HepG2 (cell line): ENCODE results near the gene SHQ1.

Source experiments
- CREM ChIP-seq, 2 experiments: sonication (generic) in 1 of 2; formaldehyde crosslinking in 1 of 2; IDR thresholded peaks; 2 replicates each; pipeline versions ENCODE4 v1.4.0 to v1.6.1; 2016 to 2020; ENCODE audit warnings: antibody characterized with exemption in 1 of 2, mild to moderate bottlenecking in 1 of 2, missing genetic modification reagents in 1 of 2
- NFATC3 ChIP-seq: sonication (generic); formaldehyde crosslinking; IDR thresholded peaks from 2 replicates; pipeline ENCODE4 v1.5.1; 2020; ENCODE audit warnings: mild to moderate bottlenecking, missing genetic modification reagents
- POLR2A ChIP-seq, 2 experiments: IDR thresholded peaks; 2 replicates each; pipeline ENCODE4 v1.6.1; 2011; ENCODE audit warnings: low read depth in 2 of 2, low read length in 2 of 2, mild to moderate bottlenecking in 1 of 2, moderate library complexity in 1 of 2; ENCODE audit not compliant: insufficient read depth in 1 of 2
- RFX5 ChIP-seq: IDR thresholded peaks from 2 replicates; pipeline ENCODE4 v1.6.1; 2011; ENCODE audit warnings: low read depth, low read length, improper control_type of control experiment
- SP1 ChIP-seq, 2 experiments: fragments of 450-650 bp in 1 of 2; sonication (generic) in 1 of 2; formaldehyde crosslinking in 1 of 2; IDR thresholded peaks; 2 replicates each; pipeline versions ENCODE4 v1.4.0 to v1.6.1; 2016 to 2020; ENCODE audit warnings: missing genetic modification reagents in 1 of 2
- TEAD2 ChIP-seq: sonication (generic); formaldehyde crosslinking; IDR thresholded peaks from 2 replicates; pipeline ENCODE4 v1.9.0; 2021; ENCODE audit warnings: missing genetic modification reagents
- USF2 ChIP-seq, 2 experiments: sonication (generic) in 1 of 2; formaldehyde crosslinking in 1 of 2; IDR thresholded peaks; 2 replicates each; pipeline versions ENCODE4 v1.5.1 to v1.6.1; 2011 to 2020; ENCODE audit warnings: borderline replicate concordance in 1 of 2, low read depth in 1 of 2, low read length in 1 of 2, mild to moderate bottlenecking in 1 of 2, missing genetic modification reagents in 1 of 2, moderate library complexity in 1 of 2
- ZNF225 ChIP-seq: sonication (generic); formaldehyde crosslinking; IDR thresholded peaks from 2 replicates; pipeline ENCODE4 v1.4.0; 2020; ENCODE audit warnings: mild to moderate bottlenecking, missing genetic modification reagents
- ZSCAN12 ChIP-seq: sonication (generic); formaldehyde crosslinking; IDR thresholded peaks from 2 replicates; pipeline ENCODE4 v1.9.0; 2021; ENCODE audit warnings: mild to moderate bottlenecking, missing genetic modification reagents
- TF ChIP-seq, protein P1 (sequence below): sonication (generic); formaldehyde crosslinking; IDR thresholded peaks from 2 replicates; pipeline ENCODE4 v1.4.0; 2020; ENCODE audit warnings: missing genetic modification reagents
- TF ChIP-seq, protein P2 (sequence below): IDR thresholded peaks from 2 replicates; pipeline ENCODE4 v1.6.1; 2016; ENCODE audit warnings: low read depth, control low read depth
- TF ChIP-seq, protein P3 (sequence below): sonication (generic); formaldehyde crosslinking; IDR thresholded peaks from 2 replicates; pipeline ENCODE4 v1.5.0; 2020; ENCODE audit warnings: mild to moderate bottlenecking, missing genetic modification reagents, moderate library complexity

DNA sequence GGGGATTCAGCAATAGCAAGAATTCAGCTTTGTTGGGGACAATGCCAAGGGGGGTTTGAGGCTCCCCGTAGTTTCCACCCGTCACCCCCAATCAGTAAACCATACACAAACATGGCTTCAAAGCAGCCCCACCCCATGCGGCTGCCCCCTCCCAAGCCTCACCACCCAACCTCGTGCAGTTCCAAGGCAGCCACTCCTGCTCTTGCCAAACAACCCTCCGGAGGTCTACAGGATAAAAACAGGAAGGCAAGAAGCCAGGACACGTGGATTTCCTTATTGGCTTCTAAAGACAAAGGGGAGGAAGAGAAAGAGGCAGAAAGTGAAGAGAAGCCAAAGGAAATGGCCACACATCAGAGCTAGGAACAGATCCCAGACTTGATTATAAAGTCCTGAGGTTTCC is 121.1 kb downstream of the SHQ1 start:
- TF ChIP-seq ZSCAN12 (CRISPR knock-in tag) = no peak
- no peak for TF ChIP-seq RFX5
- TF ChIP-seq, protein P1, sequence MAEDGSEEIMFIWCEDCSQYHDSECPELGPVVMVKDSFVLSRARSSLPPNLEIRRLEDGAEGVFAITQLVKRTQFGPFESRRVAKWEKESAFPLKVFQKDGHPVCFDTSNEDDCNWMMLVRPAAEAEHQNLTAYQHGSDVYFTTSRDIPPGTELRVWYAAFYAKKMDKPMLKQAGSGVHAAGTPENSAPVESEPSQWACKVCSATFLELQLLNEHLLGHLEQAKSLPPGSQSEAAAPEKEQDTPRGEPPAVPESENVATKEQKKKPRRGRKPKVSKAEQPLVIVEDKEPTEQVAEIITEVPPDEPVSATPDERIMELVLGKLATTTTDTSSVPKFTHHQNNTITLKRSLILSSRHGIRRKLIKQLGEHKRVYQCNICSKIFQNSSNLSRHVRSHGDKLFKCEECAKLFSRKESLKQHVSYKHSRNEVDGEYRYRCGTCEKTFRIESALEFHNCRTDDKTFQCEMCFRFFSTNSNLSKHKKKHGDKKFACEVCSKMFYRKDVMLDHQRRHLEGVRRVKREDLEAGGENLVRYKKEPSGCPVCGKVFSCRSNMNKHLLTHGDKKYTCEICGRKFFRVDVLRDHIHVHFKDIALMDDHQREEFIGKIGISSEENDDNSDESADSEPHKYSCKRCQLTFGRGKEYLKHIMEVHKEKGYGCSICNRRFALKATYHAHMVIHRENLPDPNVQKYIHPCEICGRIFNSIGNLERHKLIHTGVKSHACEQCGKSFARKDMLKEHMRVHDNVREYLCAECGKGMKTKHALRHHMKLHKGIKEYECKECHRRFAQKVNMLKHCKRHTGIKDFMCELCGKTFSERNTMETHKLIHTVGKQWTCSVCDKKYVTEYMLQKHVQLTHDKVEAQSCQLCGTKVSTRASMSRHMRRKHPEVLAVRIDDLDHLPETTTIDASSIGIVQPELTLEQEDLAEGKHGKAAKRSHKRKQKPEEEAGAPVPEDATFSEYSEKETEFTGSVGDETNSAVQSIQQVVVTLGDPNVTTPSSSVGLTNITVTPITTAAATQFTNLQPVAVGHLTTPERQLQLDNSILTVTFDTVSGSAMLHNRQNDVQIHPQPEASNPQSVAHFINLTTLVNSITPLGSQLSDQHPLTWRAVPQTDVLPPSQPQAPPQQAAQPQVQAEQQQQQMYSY = no peak
- TF ChIP-seq, protein P2, sequence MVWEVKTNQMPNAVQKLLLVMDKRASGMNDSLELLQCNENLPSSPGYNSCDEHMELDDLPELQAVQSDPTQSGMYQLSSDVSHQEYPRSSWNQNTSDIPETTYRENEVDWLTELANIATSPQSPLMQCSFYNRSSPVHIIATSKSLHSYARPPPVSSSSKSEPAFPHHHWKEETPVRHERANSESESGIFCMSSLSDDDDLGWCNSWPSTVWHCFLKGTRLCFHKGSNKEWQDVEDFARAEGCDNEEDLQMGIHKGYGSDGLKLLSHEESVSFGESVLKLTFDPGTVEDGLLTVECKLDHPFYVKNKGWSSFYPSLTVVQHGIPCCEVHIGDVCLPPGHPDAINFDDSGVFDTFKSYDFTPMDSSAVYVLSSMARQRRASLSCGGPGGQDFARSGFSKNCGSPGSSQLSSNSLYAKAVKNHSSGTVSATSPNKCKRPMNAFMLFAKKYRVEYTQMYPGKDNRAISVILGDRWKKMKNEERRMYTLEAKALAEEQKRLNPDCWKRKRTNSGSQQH (CRISPR knock-in tag) = no peak
- TF ChIP-seq, protein P3, sequence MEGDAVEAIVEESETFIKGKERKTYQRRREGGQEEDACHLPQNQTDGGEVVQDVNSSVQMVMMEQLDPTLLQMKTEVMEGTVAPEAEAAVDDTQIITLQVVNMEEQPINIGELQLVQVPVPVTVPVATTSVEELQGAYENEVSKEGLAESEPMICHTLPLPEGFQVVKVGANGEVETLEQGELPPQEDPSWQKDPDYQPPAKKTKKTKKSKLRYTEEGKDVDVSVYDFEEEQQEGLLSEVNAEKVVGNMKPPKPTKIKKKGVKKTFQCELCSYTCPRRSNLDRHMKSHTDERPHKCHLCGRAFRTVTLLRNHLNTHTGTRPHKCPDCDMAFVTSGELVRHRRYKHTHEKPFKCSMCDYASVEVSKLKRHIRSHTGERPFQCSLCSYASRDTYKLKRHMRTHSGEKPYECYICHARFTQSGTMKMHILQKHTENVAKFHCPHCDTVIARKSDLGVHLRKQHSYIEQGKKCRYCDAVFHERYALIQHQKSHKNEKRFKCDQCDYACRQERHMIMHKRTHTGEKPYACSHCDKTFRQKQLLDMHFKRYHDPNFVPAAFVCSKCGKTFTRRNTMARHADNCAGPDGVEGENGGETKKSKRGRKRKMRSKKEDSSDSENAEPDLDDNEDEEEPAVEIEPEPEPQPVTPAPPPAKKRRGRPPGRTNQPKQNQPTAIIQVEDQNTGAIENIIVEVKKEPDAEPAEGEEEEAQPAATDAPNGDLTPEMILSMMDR = no peak
- TF ChIP-seq CREM (IDR thresholded peaks at IDR 0.05) = no peak
- TF ChIP-seq CREM (CRISPR knock-in tag; IDR thresholded peaks at IDR 0.05) = no peak
- no peak for TF ChIP-seq SP1 (IDR thresholded peaks at IDR 0.05)
- TF ChIP-seq SP1 (CRISPR knock-in tag; IDR thresholded peaks at IDR 0.05) = no peak
- TF ChIP-seq POLR2A (IDR thresholded peaks at IDR 0.05; ENCODE audit: insufficient read depth in 1 of 2, low read depth in 2 of 2, low read length in 2 of 2) = no peak
- TF ChIP-seq USF2 (IDR thresholded peaks at IDR 0.05; ENCODE audit: low read depth, low read length) = no peak
- TF ChIP-seq USF2 (CRISPR knock-in tag; IDR thresholded peaks at IDR 0.05; ENCODE audit: borderline replicate concordance) = no peak
- no peak for TF ChIP-seq NFATC3
- TF ChIP-seq TEAD2 (CRISPR knock-in tag) = no peak
- TF ChIP-seq ZNF225 (CRISPR knock-in tag) = no peak
